HepG2 (cell line): Measurements from ENCODE around the gene SSBP2. TPM values are rescaled to one million over a fixed set of nuclear protein-coding genes. Genes with fewer than 3 reads are reported as not detected.

Experiments used
- IKZF5 ChIP-seq: IDR thresholded peaks from 2 replicates; pipeline ENCODE4 v1.6.1; 2018; ENCODE audit warnings: missing genetic modification reagents, mild to moderate bottlenecking, missing compliant biosample characterization
- MAZ ChIP-seq, 2 experiments: sonication (generic) in 1 of 2; formaldehyde crosslinking in 1 of 2; IDR thresholded peaks; 2 replicates each; pipeline versions ENCODE4 v1.5.0 to v1.6.1; 2012 to 2020; ENCODE audit warnings: low read depth in 2 of 2, mild to moderate bottlenecking in 2 of 2, borderline replicate concordance in 1 of 2, improper control_type of control experiment in 1 of 2, low read length in 1 of 2, missing genetic modification reagents in 1 of 2, moderate library complexity in 1 of 2
- ZBTB37 ChIP-seq: sonication (generic); formaldehyde crosslinking; IDR thresholded peaks from 2 replicates; pipeline ENCODE4 v1.4.0; 2020; ENCODE audit warnings: mild to moderate bottlenecking, missing genetic modification reagents
- ZNF275 ChIP-seq: sonication (generic); formaldehyde crosslinking; IDR thresholded peaks from 2 replicates; pipeline ENCODE4 v1.8.0; 2022; ENCODE audit warnings: missing genetic modification reagents, mild to moderate bottlenecking, inconsistent platforms, borderline replicate concordance
- ZNF30 ChIP-seq: sonication (generic); formaldehyde crosslinking; IDR thresholded peaks from 2 replicates; pipeline ENCODE4 v1.5.0; 2020; ENCODE audit warnings: mild to moderate bottlenecking, missing genetic modification reagents
- ZNF569 ChIP-seq: sonication (generic); formaldehyde crosslinking; IDR thresholded peaks from 2 replicates; pipeline ENCODE4 v1.5.0; 2020; ENCODE audit warnings: mild to moderate bottlenecking, missing genetic modification reagents, moderate library complexity, borderline replicate concordance
- ZNF770 ChIP-seq: sonication (generic); formaldehyde crosslinking; IDR thresholded peaks from 2 replicates; pipeline ENCODE4 v1.5.0; 2020; ENCODE audit warnings: mild to moderate bottlenecking, missing genetic modification reagents
- ZNF800 ChIP-seq: sonication (generic); formaldehyde crosslinking; IDR thresholded peaks from 2 replicates; pipeline ENCODE4 v1.4.0; 2020; ENCODE audit warnings: missing genetic modification reagents
- ZNF878 ChIP-seq: sonication (generic); formaldehyde crosslinking; IDR thresholded peaks from 2 replicates; pipeline ENCODE4 v1.8.1; 2023; ENCODE audit warnings: mild to moderate bottlenecking, missing genetic modification reagents, moderate library complexity
- ZSCAN29 ChIP-seq: sonication (generic); formaldehyde crosslinking; conservative IDR thresholded peaks from 2 replicates; pipeline ENCODE4 v1.4.0; 2020; ENCODE audit warnings: mild to moderate bottlenecking, missing genetic modification reagents
- polyA plus RNA-seq, 8 experiments: library from polyadenylated mRNA; depleted of rRNA in 3 of 8; stranded (reverse) in 7 of 8; unstranded in 1 of 8; fragments of >200 nt; fragmentation: Illumina TruSeq in 4 of 8; extraction: Trizol in 4 of 8; gene quantifications; 2 replicates each; pipeline versions ENCODE4 v1.2.1 to v1.2.3, GENCODE V29; 2011 to 2016; ENCODE audit warnings: low read depth in 4 of 8, missing spikeins in 1 of 8, mixed read lengths in 1 of 8; ENCODE audit not compliant: insufficient read depth in 1 of 8
- total RNA-seq, 5 experiments: library from RNA; depleted of rRNA; stranded (reverse); fragments of >200 nt; fragmentation: Illumina TruSeq; extraction: Trizol; gene quantifications; 2 replicates each; pipeline ENCODE4 v1.2.3, GENCODE V29; 2016; ENCODE audit warnings: low read depth in 1 of 5
- TF ChIP-seq, protein P1 (sequence below): sonication (generic); formaldehyde crosslinking; IDR thresholded peaks from 2 replicates; pipeline ENCODE4 v1.4.0; 2020; ENCODE audit warnings: mild to moderate bottlenecking, missing genetic modification reagents
- TF ChIP-seq, protein P2 (sequence below): IDR thresholded peaks from 2 replicates; pipeline ENCODE4 v1.6.1; 2012; ENCODE audit warnings: inconsistent platforms

SSBP2 gene
- total and polyA plus RNA-seq, 2 of the 13 experiments (the other 11 are each of a cell fraction or from before 2014, with no cell fraction given) = 0.16 TPM; not detected in 1

GRCh38 chr5:81393783-81394718 lies 356.8 kb downstream of the SSBP2 start, which contains the start of gene ACOT12 (continued):
- TF ChIP-seq ZNF800 (CRISPR knock-in tag) (0 out of 2 replicates have a peak, but pooled peaks have one; percentile 16), ZNF569 (no peak), ZNF30 (CRISPR knock-in tag) (no peak), MAZ (IDR thresholded peaks at IDR 0.05; ENCODE audit: borderline replicate concordance, low read depth, low read length) (no peak), MAZ (CRISPR knock-in tag; IDR thresholded peaks at IDR 0.05; ENCODE audit: low read depth) (0 out of 2 replicates have a peak, but pooled peaks have one; percentile 36), IKZF5 (CRISPR knock-in tag) (no peak), ZBTB37 (CRISPR knock-in tag) (no peak), ZNF770 (CRISPR knock-in tag) (peak; percentile 66), ZNF878 (CRISPR knock-in tag) (no peak), ZSCAN29 (no peak), ZNF275 (no peak)
- TF ChIP-seq, protein P1, sequence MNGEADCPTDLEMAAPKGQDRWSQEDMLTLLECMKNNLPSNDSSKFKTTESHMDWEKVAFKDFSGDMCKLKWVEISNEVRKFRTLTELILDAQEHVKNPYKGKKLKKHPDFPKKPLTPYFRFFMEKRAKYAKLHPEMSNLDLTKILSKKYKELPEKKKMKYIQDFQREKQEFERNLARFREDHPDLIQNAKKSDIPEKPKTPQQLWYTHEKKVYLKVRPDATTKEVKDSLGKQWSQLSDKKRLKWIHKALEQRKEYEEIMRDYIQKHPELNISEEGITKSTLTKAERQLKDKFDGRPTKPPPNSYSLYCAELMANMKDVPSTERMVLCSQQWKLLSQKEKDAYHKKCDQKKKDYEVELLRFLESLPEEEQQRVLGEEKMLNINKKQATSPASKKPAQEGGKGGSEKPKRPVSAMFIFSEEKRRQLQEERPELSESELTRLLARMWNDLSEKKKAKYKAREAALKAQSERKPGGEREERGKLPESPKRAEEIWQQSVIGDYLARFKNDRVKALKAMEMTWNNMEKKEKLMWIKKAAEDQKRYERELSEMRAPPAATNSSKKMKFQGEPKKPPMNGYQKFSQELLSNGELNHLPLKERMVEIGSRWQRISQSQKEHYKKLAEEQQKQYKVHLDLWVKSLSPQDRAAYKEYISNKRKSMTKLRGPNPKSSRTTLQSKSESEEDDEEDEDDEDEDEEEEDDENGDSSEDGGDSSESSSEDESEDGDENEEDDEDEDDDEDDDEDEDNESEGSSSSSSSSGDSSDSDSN (CRISPR knock-in tag) = peak; percentile 45; the same call in 1 of the 2 replicates
- TF ChIP-seq, protein P2, sequence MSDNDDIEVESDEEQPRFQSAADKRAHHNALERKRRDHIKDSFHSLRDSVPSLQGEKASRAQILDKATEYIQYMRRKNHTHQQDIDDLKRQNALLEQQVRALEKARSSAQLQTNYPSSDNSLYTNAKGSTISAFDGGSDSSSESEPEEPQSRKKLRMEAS = 0 out of 2 replicates have a peak, but pooled peaks have one; percentile 25
